SK-N-SH (cell line): Measurements from ENCODE around the gene ERRFI1. TPM values are rescaled to one million over a fixed set of nuclear protein-coding genes. Genes with fewer than 3 reads are reported as not detected.

Experiments used
- CTCF ChIA-PET: fragments of 300-600, 350-600 bp; formaldehyde crosslinking; extraction: SDS; loops from one replicate; lab custom pipeline; 2021; lab: Yijun Ruan, JAX
- POLR2A ChIA-PET: fragments of 350-600 bp; sonication (Branson Sonifier 250); formaldehyde crosslinking; extraction: SDS; loops from one replicate; lab custom pipeline; 2020; ENCODE audit warnings: antibody characterized with exemption, inconsistent platforms; lab: Yijun Ruan, JAX
- DNase-seq: peaks from one replicate; pipeline ENCODE4 v3.0.0; 2012
- H2AFZ ChIP-seq: fragments of 200-600 bp; sonication (generic); 2 replicates; pipeline ENCODE4 v1.8.1; 2016; ENCODE audit warnings: antibody characterized with exemption, mild to moderate bottlenecking, low read depth
- H3F3A ChIP-seq: fragments of 200-600 bp; sonication (generic); replicated peaks from 2 replicates; pipeline ENCODE3; 2016; ENCODE audit warnings: antibody characterized with exemption, mild to moderate bottlenecking; ENCODE audit not compliant: insufficient read depth
- H3K27ac ChIP-seq, 2 experiments: fragments of 200-500 bp in 1 of 2; fragments of 200-600 bp in 1 of 2; sonication (Bioruptor generic) in 1 of 2; sonication (generic), shearing (Covaris generic) in 1 of 2; 2 replicates each; pipeline versions ENCODE4 v1.5.1 to v1.6.1; 2014 to 2016; ENCODE audit warnings: low read depth in 2 of 2, inconsistent platforms in 1 of 2, low read length in 1 of 2, mild to moderate bottlenecking in 1 of 2, mixed read lengths in 1 of 2
- H3K27me3 ChIP-seq: fragments of 200-600 bp; sonication (generic), shearing (Covaris generic); 2 replicates; pipeline ENCODE4 v1.6.1; 2016; ENCODE audit warnings: mixed run types; ENCODE audit not compliant: insufficient read depth
- H3K36me3 ChIP-seq, 2 experiments: fragments of 200-500 bp in 1 of 2; fragments of 200-600 bp in 1 of 2; sonication (Bioruptor generic) in 1 of 2; sonication (generic) in 1 of 2; replicated peaks in 1 of 2; 2 replicates each; pipeline versions ENCODE3 to v1.5.1; 2014 to 2016; ENCODE audit warnings: low read length in 1 of 2, mild to moderate bottlenecking in 1 of 2; ENCODE audit not compliant: insufficient read depth in 2 of 2, control insufficient read depth in 1 of 2
- H3K4me1 ChIP-seq, 2 experiments: fragments of 200-500 bp in 1 of 2; fragments of 200-600 bp in 1 of 2; sonication (Bioruptor generic) in 1 of 2; sonication (generic), shearing (Covaris generic) in 1 of 2; 2 replicates each; pipeline versions ENCODE4 v1.5.1 to v1.6.1; 2014 to 2016; ENCODE audit warnings: low read depth in 1 of 2, low read length in 1 of 2, mixed run types in 1 of 2; ENCODE audit not compliant: insufficient read depth in 2 of 2, control insufficient read depth in 1 of 2
- H3K4me2 ChIP-seq: fragments of 200-600 bp; sonication (generic), shearing (Covaris generic); 2 replicates; pipeline ENCODE4 v1.6.1; 2017; ENCODE audit warnings: mixed run types
- H3K4me3 ChIP-seq, 2 experiments: fragments of 200-500 bp in 1 of 2; fragments of 200-600 bp in 1 of 2; sonication (Bioruptor generic) in 1 of 2; sonication (generic), shearing (Covaris generic) in 1 of 2; 2 replicates each; pipeline versions ENCODE4 v1.5.1 to v1.8.1; 2014 to 2016; ENCODE audit warnings: low read depth in 2 of 2, inconsistent platforms in 1 of 2, low read length in 1 of 2, mild to moderate bottlenecking in 1 of 2, mixed read lengths in 1 of 2, moderate library complexity in 1 of 2
- H3K79me2 ChIP-seq: fragments of 200-600 bp; sonication (generic); 2 replicates; pipeline ENCODE4 v1.8.1; 2017; ENCODE audit warnings: mild to moderate bottlenecking; ENCODE audit not compliant: insufficient read depth
- H3K9ac ChIP-seq: fragments of 200-600 bp; sonication (generic); 2 replicates; pipeline ENCODE4 v1.6.1; 2017; ENCODE audit warnings: mixed run types
- H3K9me2 ChIP-seq: fragments of 200-600 bp; sonication (generic); 2 replicates; pipeline ENCODE4 v1.6.1; 2017; ENCODE audit warnings: mixed run types
- H3K9me3 ChIP-seq: fragments of 200-600 bp; sonication (generic); 2 replicates; pipeline ENCODE4 v1.6.1; 2017; ENCODE audit warnings: mixed run types, mild to moderate bottlenecking, moderate library complexity
- H4K20me1 ChIP-seq: fragments of 200-600 bp; sonication (generic); 2 replicates; pipeline ENCODE4 v1.6.1; 2017; ENCODE audit warnings: mild to moderate bottlenecking, mixed run types; ENCODE audit not compliant: insufficient read depth
- CHD2 ChIP-seq: fragments of 150-350 bp; IDR thresholded peaks from 2 replicates; pipeline ENCODE4 v1.6.1; 2018; ENCODE audit warnings: low read length; ENCODE audit not compliant: partially characterized antibody
- CTCF ChIP-seq: fragments of 200-600 bp; sonication (generic); IDR thresholded peaks from 2 replicates; pipeline ENCODE4 v1.6.1; 2017; ENCODE audit warnings: antibody characterized with exemption, mild to moderate bottlenecking, moderate library complexity
- FOSL2 ChIP-seq: IDR thresholded peaks from 2 replicates; pipeline ENCODE4 v1.4.0; 2012; ENCODE audit warnings: low read depth, mild to moderate bottlenecking, moderate library complexity, borderline replicate concordance
- GABPA ChIP-seq: IDR thresholded peaks from 2 replicates; pipeline ENCODE4 v1.4.0; 2012; ENCODE audit warnings: low read depth, mild to moderate bottlenecking
- GATA2 ChIP-seq: sonication (generic); formaldehyde crosslinking; IDR thresholded peaks from 2 replicates; pipeline ENCODE4 v1.5.0; 2020; ENCODE audit warnings: mild to moderate bottlenecking, missing genetic modification reagents
- MEF2A ChIP-seq: IDR thresholded peaks from 2 replicates; pipeline ENCODE4 v1.4.0; 2012; ENCODE audit warnings: low read depth, borderline replicate concordance
- NFIC ChIP-seq: IDR thresholded peaks from 2 replicates; pipeline ENCODE4 v1.4.0; 2012; ENCODE audit warnings: borderline replicate concordance
- PBX3 ChIP-seq: IDR thresholded peaks from 2 replicates; pipeline ENCODE4; 2012
- REST ChIP-seq: IDR thresholded peaks from 2 replicates; pipeline ENCODE4 v1.6.1; 2012; ENCODE audit warnings: mild to moderate bottlenecking, low read depth, low read length, moderate library complexity
- RXRA ChIP-seq: IDR thresholded peaks from 2 replicates; pipeline ENCODE4 v1.4.0; 2012; ENCODE audit warnings: low read depth, mild to moderate bottlenecking, borderline replicate concordance
- SIN3A ChIP-seq: IDR thresholded peaks from 2 replicates; pipeline ENCODE4 v1.6.1; 2012; ENCODE audit warnings: low read depth, mild to moderate bottlenecking, low read length, moderate library complexity, borderline replicate concordance
- SMC3 ChIP-seq: IDR thresholded peaks from 2 replicates; pipeline ENCODE4 v1.6.1; 2012; ENCODE audit warnings: low read depth, low read length, improper control_type of control experiment
- TAF1 ChIP-seq: IDR thresholded peaks from 2 replicates; pipeline ENCODE4 v1.6.1; 2012; ENCODE audit warnings: low read depth, mild to moderate bottlenecking, low read length, moderate library complexity, borderline replicate concordance
- USF1 ChIP-seq: IDR thresholded peaks from 2 replicates; pipeline ENCODE4 v1.4.0; 2012; ENCODE audit warnings: low read depth, borderline replicate concordance
- USF2 ChIP-seq: fragments of 150-350 bp; IDR thresholded peaks from 2 replicates; pipeline ENCODE4 v1.6.1; 2017; ENCODE audit warnings: antibody characterized with exemption, low read length, low read depth, borderline replicate concordance
- ZBTB33 ChIP-seq: IDR thresholded peaks from 2 replicates; pipeline ENCODE4 v1.4.0; 2012; ENCODE audit warnings: low read depth, borderline replicate concordance
- WGBS: methylation state at CpG from one replicate; pipeline ENCODE4 v1.1.6; 2017; ENCODE audit warnings: low lambda C conversion rate; 5-methylcytosine and 5-hydroxymethylcytosine counted together
- polyA plus RNA-seq, 3 experiments: library from polyadenylated mRNA; depleted of rRNA; stranded (reverse); fragments of >200 nt; gene quantifications; 2 replicates each; pipeline ENCODE4 v1.2.3, GENCODE V29; 2012

The ERRFI1 gene
- polyA plus RNA-seq, 1 of the 3 experiments (the other 2 are of a cell fraction) = 65.6 TPM

- H3K27me3 ChIP-seq = no peaks in the 10 kb centered on the region
- H3F3A ChIP-seq = no peaks in the 10 kb centered on the region
- H2AFZ ChIP-seq = no peak overlapping the region
- no peaks in the 10 kb centered on the region for H3K9me3 ChIP-seq
- no peaks in the 10 kb centered on the region for H4K20me1 ChIP-seq
- no peak overlapping the region for H3K4me2 ChIP-seq
- no peak overlapping the region for H3K9ac ChIP-seq
- no peak overlapping the region for H3K27ac ChIP-seq
- TF ChIP-seq NFIC (no peak), MEF2A (no peak), GATA2 (CRISPR knock-in tag) (no peak)
- TF ChIP-seq, all 33 proteins: peak for 0
- H3K4me3 ChIP-seq = no peak overlapping the region
- DNase-seq = no peak
- CTCF ChIA-PET = interaction anchor here (2.6 to 2.9 kb wide), 2 partner anchors 14 to 25 kb away, joined by 9 to 14 read pairs; no protein-coding TSS in a partner anchor
- H3K4me1 ChIP-seq = no peaks in the 10 kb centered on the region
- 100% methylated on average over 1 of the region's 2 CpGs for WGBS
- peaks cover 4 to 10% of the 10 kb centered on the region in 2 experiments for H3K36me3 ChIP-seq
- no peaks in the 10 kb centered on the region for H3K79me2 ChIP-seq
- POLR2A ChIA-PET = no interaction called here
- H3K9me2 ChIP-seq = no peaks in the 10 kb centered on the region
Measured at GRCh38 chr1:7989762-7990428, 36.2 kb downstream of the ERRFI1 start.

GRCh38 chr1:7988576-7988975 lies 37.5 kb downstream of the ERRFI1 start:
- no peaks in the 10 kb centered on the region for H3K9me3 ChIP-seq
- H3K27ac ChIP-seq = no peak overlapping the region
- no peaks in the 10 kb centered on the region for H3K4me1 ChIP-seq
- 100% methylated on average over 1 of the region's 1 CpG for WGBS
- no peak overlapping the region for H3K4me3 ChIP-seq
- no peak overlapping the region for H2AFZ ChIP-seq
- no peaks in the 10 kb centered on the region for H3K27me3 ChIP-seq
- POLR2A ChIA-PET = no interaction called here
- H3K4me2 ChIP-seq = no peak overlapping the region
- CTCF ChIA-PET = interaction anchor here (0.6 to 2.9 kb wide), 5 partner anchors 13 to 351 kb away, joined by 3 to 14 read pairs (median 9); no protein-coding TSS in a partner anchor
- no peaks in the 10 kb centered on the region for H4K20me1 ChIP-seq
- no peaks in the 10 kb centered on the region for H3K79me2 ChIP-seq
- no peak for DNase-seq
- peaks cover 9 to 24% of the 10 kb centered on the region in 2 experiments for H3K36me3 ChIP-seq
- H3K9me2 ChIP-seq = no peaks in the 10 kb centered on the region
- H3K9ac ChIP-seq = no peak overlapping the region
- no peaks in the 10 kb centered on the region for H3F3A ChIP-seq
- TF ChIP-seq SMC3 = no peak
- TF ChIP-seq USF1 = no peak
- no peak for TF ChIP-seq SIN3A
- TF ChIP-seq RXRA = no peak
- TF ChIP-seq FOSL2 = no peak
- TF ChIP-seq CHD2 = no peak
- no peak for TF ChIP-seq GABPA
- no peak for TF ChIP-seq PBX3
- no peak for TF ChIP-seq CTCF
- no peak for TF ChIP-seq REST
- TF ChIP-seq TAF1 = no peak
- no peak for TF ChIP-seq ZBTB33
- no peak for TF ChIP-seq USF2
